Skin of body (tissue), 2 donors: ENCODE data around the gene PDZD8. TPM values are rescaled to one million over a fixed set of nuclear protein-coding genes. Genes with fewer than 3 reads are reported as not detected.
"Not testable (repeated sequence)": the region's sequence is repeated elsewhere in the genome, so short reads cannot be mapped to it uniquely, and the experiment has no call there.

Experiments used
- DNase-seq: peaks from one replicate; lab custom pipeline; 2025; lab: John Stamatoyannopoulos, UW
- total RNA-seq: library from RNA; depleted of rRNA; stranded (reverse); fragments of >200 nt; gene quantifications from one replicate; pipeline ENCODE4 v1.2.3, GENCODE V29; 2014

PDZD8 gene
- total RNA-seq, 1 donor from 2014 or later = 20.9 TPM

DNA sequence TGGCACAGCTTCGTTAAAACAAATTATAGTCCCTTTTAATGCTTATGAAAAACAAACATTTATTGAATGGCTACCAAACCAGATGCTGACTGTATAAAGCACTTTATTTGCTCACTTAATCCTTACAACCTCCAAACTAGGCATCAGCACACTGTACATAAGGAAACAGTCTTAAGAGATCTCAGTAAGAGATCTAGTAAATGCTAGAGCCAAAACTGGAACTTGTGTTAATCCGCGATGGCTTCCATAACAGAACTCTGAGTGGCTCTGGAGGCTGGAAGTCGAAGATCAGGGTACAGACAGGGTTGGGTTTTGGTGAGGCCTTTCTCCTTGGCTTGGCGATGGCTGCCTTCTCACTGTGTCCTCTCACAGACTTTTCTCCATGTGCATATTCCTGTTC lies 27.0 kb downstream of the PDZD8 start:
- DNase-seq = no peak

GRCh38 chr10:117346574-117346973 lies 28.7 kb downstream of the PDZD8 start:
- DNase-seq = no peak

- DNase-seq = no peak
Measured at GRCh38 chr10:117345143-117345542, 30.1 kb downstream of the PDZD8 start.

- no peak for DNase-seq
Measured at GRCh38 chr10:117342641-117343040, 32.6 kb downstream of the PDZD8 start.

GRCh38 chr10:117341061-117341460 lies 34.2 kb downstream of the PDZD8 start:
- DNase-seq = no peak

GRCh38 chr10:117339979-117340378 lies 35.3 kb downstream of the PDZD8 start:
- no peak for DNase-seq

GRCh38 chr10:117339578-117339977 lies 35.7 kb downstream of the PDZD8 start:
- DNase-seq = no peak

DNA sequence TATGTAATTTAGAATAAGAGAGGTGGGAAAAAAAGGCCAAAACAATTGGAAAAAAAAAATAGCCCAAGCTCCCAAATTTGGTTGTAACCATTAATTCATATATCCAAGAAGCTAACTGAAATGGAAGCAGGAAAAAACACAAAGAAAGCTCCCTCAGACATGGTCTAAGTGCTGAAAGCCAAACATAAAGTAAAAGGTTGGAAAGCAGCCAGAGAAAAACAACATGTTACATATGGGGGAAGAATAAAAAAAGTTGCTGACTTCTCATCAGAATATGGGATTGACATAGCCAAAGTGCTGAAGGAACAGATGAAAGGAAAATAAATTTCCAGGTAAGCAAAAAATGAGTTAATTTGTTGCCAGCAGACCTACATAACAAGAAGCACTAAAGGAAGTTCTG lies 40.3 kb downstream of the PDZD8 start:
- DNase-seq = no peak

DNA sequence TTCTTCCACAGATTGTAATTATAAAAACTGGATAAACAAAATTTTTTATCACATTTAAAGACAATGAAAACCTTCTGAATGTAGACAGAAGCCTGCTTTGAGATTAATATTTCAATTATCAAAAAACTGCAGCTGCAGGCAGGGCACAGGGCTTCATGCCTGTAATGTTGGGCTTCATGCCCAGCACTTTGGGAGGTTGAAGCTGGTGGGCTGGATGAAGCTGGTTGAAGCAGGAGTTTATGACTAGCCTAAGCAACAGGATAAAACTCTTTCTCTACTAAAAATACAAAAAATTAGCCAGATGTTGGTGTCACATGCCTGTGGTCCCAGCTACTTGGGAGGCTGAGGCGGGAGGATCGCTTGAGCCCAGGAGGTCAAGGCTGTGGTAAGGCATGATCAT lies 41.2 kb downstream of the PDZD8 start:
- DNase-seq = no peak

- DNase-seq = no peak
Measured at GRCh38 chr10:117327262-117327661, 48.0 kb downstream of the PDZD8 start.

DNA sequence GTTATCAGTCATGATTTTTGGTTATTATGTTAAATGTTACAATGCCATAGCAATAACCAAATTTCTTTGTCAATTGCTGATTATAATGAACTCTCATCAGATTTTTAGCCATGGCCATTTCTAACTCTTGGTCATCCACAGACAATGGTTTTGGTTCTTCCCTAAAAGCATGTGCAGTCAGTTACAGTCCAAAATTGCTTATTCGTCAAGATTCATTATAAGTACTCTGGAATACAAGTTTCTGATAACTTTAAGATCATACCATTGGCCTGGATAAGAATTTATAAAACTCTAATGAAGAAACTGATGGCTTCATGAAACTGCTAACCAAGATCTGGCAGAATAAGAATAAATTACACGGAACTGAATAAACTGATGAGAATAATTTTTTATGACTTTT lies 50.9 kb downstream of the PDZD8 start:
- no peak for DNase-seq

DNA sequence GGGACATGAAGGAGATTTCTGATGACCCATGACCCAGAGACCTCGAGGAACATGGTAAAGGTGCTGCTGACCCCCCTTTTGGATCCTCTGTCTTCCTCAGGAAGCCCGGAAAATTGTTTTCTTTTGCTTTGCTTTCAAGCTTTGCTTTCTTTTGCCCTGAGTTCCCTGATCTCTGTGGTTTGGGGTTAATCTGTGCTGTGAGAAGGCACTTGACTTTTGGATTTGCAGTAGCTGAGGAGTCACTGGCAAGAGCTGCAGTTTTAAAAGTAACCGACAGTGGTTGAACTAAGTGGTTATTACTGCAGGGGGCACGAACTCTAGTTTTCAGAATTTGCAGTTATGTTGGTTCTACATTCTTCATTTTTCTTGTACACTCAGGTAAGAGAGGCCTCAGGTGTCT lies 53.0 kb downstream of the PDZD8 start:
- DNase-seq = no peak

- DNase-seq = no peak
Measured at GRCh38 chr10:117320050-117320665, 55.1 kb downstream of the PDZD8 start.

DNA sequence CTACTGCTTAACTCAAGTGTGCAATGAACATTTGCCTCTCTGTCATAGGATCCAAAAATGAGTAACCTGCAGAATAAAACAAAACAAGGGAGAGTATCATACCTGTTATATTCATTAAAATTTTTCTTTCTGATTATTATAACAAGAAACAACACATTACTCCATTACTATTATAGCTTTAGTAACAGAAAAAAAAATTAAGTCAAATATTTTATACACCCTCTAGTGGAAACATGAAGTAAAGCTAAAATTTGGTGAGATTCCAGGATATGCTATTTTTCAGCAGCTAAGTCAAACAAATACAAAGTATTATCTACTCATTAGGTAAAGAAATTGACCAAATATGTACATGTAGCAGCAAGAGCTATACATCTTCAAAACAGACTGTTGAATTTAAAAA lies 56.3 kb downstream of the PDZD8 start:
- DNase-seq = no peak

DNA sequence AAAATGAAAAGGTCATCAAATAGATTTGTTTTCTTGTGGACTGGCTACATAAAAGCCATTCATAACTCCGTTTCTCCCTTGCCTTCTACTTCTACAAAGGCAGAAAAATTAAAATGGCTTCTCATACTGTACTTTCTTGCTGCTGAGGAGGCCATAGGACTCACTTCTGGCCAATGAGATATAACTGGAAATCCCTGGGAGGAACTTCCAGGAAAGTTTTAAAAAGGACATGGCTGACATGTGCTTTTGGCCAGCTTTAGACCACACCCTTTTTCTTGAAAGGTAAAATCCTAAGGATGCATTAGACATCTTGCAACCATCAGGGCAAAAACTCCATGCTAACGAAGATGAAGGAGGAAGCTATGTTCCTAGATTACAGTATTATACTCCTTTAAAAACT lies 58.5 kb downstream of the PDZD8 start:
- DNase-seq = no peak

DNA sequence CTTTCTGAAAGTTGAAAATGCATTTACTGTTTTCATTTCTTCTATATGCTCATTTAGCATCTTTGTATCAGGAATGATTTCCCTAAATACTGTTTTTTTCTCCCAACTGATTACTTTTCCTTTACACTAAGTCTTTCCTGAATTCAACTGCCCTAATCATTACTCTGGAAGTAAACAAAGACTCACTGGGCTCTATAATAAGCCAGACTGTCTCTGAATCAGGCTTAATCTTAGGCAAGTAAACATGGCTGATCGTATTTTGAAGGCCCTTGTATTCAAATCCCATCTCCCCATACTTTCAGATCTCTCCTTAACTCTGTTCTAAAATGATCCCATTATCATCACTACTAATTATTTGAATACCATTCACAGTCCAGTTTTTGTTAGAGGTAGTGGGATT lies 61.6 kb downstream of the PDZD8 start:
- DNase-seq = no peak

GRCh38 chr10:117312430-117312829 lies 62.8 kb downstream of the PDZD8 start:
- DNase-seq = no peak

- DNase-seq = no peak
Measured at GRCh38 chr10:117311261-117311660, 64.0 kb downstream of the PDZD8 start.

DNA sequence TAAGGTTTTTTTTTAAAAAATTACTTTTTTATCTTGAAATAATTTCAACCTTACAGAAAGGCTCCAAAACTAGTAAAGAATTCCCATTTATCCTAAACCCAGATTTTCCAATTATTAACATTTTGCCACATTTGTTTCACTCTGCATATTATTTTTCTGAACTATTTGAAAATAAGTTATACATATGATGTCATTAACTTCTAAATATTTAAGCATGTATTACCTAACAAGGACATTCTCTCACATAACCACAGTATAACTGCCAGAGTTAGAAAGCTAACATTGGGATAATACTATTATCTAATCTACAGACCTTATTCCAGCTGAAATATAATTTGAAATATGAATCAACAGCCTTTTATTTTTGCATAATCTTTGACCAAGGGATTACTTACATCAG lies 68.6 kb downstream of the PDZD8 start:
- no peak for DNase-seq

- DNase-seq = not testable (repeated sequence)
Measured at GRCh38 chr10:117303451-117303850, 71.8 kb downstream of the PDZD8 start.

DNA sequence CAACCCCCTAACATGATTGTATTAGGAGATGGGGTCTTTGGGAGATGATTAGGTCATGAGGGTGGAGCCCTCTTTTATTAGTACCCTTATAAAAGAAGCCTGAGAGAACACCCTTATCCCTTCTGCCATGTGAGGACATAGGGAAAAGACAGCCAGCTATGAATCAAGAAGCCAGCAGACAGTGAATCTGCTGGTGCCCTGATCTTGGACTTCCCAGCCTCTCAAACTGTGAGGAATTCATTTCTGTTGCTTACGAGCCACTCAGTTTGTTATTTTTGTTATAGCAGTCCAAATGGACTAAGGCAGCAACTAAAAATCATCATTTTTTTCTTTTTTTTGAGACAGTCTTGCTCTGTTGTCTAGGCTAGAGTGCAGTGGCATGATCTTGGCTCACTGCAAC lies 74.6 kb downstream of the PDZD8 start:
- no peak for DNase-seq

DNA sequence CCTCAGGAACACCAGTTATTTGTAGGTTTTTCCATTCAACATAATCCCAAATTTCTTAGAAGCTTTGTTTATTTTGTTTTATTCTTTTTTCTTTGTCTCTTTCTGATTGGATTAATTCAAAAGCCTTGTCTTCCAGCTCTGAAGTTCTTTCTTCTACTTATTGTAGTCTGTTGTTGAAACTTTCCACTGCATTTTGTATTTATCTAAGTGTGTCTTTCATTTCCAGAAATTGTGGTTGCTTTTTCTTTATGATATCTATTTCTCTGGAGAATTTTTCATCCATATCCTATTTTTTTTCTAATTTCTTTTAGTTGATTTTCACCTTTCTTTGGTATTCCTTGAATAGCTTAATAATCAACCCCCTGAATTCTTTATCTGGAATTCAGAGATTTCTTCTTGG lies 75.8 kb downstream of the PDZD8 start:
- no peak for DNase-seq

DNA sequence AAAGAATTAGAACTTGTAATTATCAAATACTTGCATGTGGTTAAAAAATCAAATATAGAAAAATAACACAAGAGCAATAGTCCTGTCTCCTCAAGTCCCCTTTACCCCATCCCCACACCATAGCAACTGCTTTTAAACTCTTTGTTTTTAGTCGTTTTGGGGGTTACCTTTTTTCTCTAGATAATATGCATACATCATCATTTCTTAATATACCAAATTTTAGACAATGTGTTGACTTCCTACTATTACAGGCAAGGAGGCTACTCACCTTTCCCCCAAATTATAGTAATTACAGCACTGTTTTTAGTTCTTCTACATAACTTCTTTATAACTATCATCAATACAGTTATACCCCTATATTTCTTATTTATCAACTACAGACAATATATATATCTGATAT lies 77.0 kb downstream of the PDZD8 start:
- DNase-seq = no peak

DNA sequence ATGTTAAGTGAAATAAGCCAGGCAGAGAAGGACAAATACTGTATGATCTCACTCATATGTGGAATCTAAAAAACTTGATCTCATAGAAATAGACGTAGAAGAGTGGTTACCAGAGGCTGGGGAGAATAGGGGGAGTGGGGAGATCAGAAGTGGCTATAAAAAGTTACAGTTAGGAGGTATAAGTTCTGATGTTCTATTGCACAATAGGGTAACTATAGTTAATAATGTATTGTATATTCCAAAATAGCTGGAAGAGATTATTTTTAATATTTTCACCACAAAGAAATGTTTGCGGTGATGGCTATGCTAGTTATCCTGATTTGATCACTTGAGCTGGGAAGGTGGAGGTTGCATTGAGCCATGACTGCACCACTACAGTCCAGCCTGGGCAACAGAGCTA lies 80.5 kb downstream of the PDZD8 start:
- DNase-seq = no peak
